ENCODE measurements around the gene DCUN1D2.
"Not testable (repeated sequence)": the region's sequence is repeated elsewhere in the genome, so short reads cannot be mapped to it uniquely, and the experiment has no call there.

DCUN1D2 gene

GRCh38 chr13:113528813-113529180, 38.3 kb upstream of the DCUN1D2 start:
- Mint-ChIP-seq H3K9me3 (no peaks in the 10 kb centered on the region), H3K36me3 (peaks cover 3% of the 10 kb centered on the region), H3K4me1 (no peaks in the 10 kb centered on the region), H3K4me3 (no peak overlapping the region), H3K27me3 (no peaks in the 10 kb centered on the region), H3K27ac (no peak overlapping the region)
- DNase-seq = no peak
- CTCF ChIA-PET = no interaction called here

DNA sequence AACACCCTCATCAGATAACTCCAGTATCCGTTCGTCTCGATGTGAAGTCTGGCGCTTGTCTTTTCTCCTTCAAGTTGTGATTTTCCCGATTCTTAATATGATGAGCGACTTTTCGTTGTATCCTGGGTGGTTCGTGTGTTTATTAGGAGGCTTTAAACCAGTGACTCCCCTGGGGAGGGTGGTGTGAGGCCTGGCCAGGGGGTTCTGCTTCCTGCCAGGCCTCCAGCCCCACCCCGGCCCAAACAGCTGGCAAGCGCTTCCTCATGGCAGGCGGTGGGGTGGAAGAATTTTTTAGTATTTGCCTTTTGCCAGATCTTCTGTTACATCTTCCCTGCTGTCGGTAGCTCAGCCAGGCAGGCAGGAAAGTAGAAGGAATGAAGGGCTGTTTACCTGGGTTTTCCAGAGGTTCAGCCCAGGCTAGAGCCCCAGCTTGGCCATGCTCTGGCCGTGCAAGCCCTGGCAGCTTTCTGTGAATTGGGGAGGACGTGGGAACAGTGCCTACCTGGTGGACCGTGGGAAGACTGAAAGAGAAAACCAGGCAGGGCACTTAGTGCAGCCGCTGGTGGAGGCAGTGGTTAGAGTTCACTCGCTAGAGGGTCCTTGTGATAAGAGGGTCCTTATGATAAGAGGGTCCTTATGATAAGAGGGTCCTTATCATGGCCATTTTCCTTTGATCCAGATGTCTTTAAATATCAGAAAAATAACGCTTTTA, 37.7 kb upstream of the DCUN1D2 start:
- DNase-seq = no peak
- Mint-ChIP-seq H3K4me3 (no peak overlapping the region), H3K36me3 (peaks cover 6% of the 10 kb centered on the region), H3K4me1 (no peaks in the 10 kb centered on the region), H3K27me3 (no peaks in the 10 kb centered on the region), H3K27ac (no peak overlapping the region), H3K9me3 (no peaks in the 10 kb centered on the region)
- CTCF ChIA-PET = no interaction called here

DNA sequence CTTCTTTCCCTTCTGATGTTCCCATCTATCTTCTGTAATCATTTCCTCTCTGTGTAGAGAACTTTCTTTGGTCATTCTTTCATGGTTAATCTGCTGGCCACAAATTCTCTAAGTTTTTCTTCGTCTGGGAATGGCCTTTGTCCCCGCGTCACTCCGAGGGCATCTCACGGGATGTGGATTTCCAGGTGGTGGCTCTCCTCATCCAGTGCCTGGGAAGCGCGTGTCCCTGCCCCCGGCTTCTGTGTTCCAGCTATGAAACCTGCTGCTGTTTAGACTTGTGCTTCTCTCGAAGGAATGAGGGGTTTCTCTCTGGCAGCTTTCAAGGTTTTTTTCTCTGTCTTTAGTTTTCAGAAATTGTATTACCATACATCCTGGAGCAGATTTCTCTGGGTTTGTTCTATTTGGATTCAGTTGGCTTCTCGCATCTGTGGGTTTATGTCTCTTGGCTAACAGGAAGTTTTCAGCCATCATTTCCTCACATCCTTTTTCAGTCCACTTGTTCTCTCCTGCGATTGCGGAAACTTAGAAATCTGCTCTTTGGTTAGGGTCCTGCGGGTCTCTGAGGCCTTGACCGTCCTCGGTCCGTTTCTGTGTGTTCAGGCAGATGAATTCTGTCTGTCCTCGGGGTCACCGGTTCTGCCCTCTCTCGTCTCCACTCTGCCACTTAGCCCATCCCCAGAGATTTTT, 36.9 kb upstream of the DCUN1D2 start:
- H3K36me3 Mint-ChIP-seq = peaks cover 7% of the 10 kb centered on the region

GRCh38 chr13:113526466-113527220, 36.1 kb upstream of the DCUN1D2 start:
- Mint-ChIP-seq H3K9me3 (no peaks in the 10 kb centered on the region), H3K27ac (no peak overlapping the region), H3K4me1 (no peaks in the 10 kb centered on the region), H3K36me3 (peaks cover 7% of the 10 kb centered on the region), H3K27me3 (no peaks in the 10 kb centered on the region), H3K4me3 (no peak overlapping the region)
- DNase-seq = no peak
- CTCF ChIA-PET = no interaction called here

More for the DNA sequence above, 36.9 kb upstream of the DCUN1D2 start:
- Mint-ChIP-seq H3K9me3 (no peaks in the 10 kb centered on the region), H3K4me1 (no peaks in the 10 kb centered on the region), H3K27me3 (no peaks in the 10 kb centered on the region), H3K27ac (no peak overlapping the region), H3K4me3 (no peak overlapping the region)
- CTCF ChIA-PET = no interaction called here
- no peak for DNase-seq

DNA sequence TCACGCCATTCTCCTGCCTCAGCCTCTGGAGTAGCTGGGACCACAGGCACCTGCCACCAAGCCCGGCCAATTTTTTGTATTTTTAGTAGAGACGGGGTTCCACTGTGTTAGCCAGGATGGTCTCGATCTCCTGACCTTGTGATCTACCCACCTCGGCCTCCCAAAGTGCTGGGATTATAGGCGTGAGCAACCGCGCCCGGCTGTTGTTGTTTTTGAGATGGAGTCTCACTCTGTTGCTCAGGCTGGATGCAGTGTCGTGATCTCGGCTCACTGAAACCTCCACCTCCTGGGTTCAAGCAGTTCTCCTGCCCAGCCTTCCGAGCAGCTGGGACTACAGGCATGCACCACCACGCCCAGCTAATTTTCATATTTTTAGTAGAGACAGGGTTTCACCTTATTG, 31.9 kb upstream of the DCUN1D2 start:
- CTCF ChIA-PET, H3K36me3 Mint-ChIP-seq, H3K4me3 Mint-ChIP-seq, H3K27me3 Mint-ChIP-seq, DNase-seq, H3K4me1 Mint-ChIP-seq, H3K9me3 Mint-ChIP-seq, H3K27ac Mint-ChIP-seq: not testable (repeated sequence)

DNA sequence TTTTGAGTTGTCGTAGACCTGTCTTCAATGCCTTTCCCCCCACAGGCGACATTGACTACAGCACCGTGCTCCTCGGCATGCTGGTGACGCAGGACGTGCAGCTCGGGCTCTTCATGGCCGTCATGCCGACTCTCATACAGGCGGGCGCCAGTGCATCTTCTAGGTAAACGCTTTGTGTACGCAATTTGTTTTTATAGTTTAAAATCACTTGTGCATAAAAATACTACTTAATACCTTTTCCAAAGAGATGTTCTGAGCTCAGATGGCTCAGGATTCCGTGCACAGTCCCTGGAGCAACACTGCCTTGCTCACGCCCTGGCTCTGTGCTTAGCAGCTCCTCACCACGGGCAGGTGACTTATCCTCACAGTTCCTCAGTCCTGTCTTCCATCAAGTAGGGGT, 30.1 kb upstream of the DCUN1D2 start:
- Mint-ChIP-seq H3K27ac (no peak overlapping the region), H3K9me3 (no peaks in the 10 kb centered on the region), H3K4me1 (no peaks in the 10 kb centered on the region), H3K36me3 (peaks cover 4% of the 10 kb centered on the region), H3K4me3 (no peak overlapping the region), H3K27me3 (no peaks in the 10 kb centered on the region)
- DNase-seq = no peak
- CTCF ChIA-PET = interaction anchor here (0.6 kb wide), 1 partner anchor 32 kb away, joined by 3 read pairs; no protein-coding TSS in a partner anchor

GRCh38 chr13:113519556-113519955, 29.0 kb upstream of the DCUN1D2 start:
- no peaks in the 10 kb centered on the region for H3K9me3 Mint-ChIP-seq
- H3K27ac Mint-ChIP-seq = no peak overlapping the region
- CTCF ChIA-PET = interaction anchor here (0.6 kb wide), 1 partner anchor 31 kb away, joined by 3 read pairs; no protein-coding TSS in a partner anchor

GRCh38 chr13:113518076-113518803, 27.7 kb upstream of the DCUN1D2 start:
- H3K4me3 Mint-ChIP-seq = no peak overlapping the region

More at GRCh38 chr13:113519556-113519955, 29.0 kb upstream of the DCUN1D2 start:
- Mint-ChIP-seq H3K36me3 (peaks cover 7% of the 10 kb centered on the region), H3K27me3 (no peaks in the 10 kb centered on the region), H3K4me3 (no peak overlapping the region), H3K4me1 (no peaks in the 10 kb centered on the region)
- no peak for DNase-seq

DNA sequence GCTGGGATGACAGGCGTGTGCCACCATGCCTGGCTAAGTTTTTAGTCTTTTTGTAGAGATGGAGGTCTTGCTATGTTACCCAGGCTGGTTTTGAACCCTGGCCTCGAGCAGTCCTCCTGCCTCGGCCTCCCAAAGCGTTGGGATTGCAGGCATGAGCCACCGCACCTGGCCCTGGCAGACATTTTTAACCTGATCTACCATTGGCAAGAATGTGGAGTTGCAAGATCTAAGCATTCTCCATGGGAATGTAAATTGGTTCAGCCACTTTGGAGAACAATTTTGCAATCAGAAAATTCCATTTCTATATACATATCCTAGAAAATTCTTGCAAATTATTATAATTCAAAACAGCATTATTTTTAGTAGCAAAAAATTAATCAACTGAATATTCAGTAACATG, 24.3 kb upstream of the DCUN1D2 start:
- no peak for DNase-seq
- H3K9me3 Mint-ChIP-seq = no peaks in the 10 kb centered on the region
- H3K4me3 Mint-ChIP-seq = no peak overlapping the region
- CTCF ChIA-PET = no interaction called here
- no peaks in the 10 kb centered on the region for H3K4me1 Mint-ChIP-seq
- H3K27ac Mint-ChIP-seq = no peak overlapping the region
- H3K36me3 Mint-ChIP-seq = peaks cover 16% of the 10 kb centered on the region
- no peaks in the 10 kb centered on the region for H3K27me3 Mint-ChIP-seq

More at GRCh38 chr13:113518076-113518803, 27.7 kb upstream of the DCUN1D2 start:
- H3K9me3 Mint-ChIP-seq = no peaks in the 10 kb centered on the region
- no peaks in the 10 kb centered on the region for H3K27me3 Mint-ChIP-seq
- DNase-seq = no peak
- H3K4me1 Mint-ChIP-seq = no peaks in the 10 kb centered on the region
- H3K27ac Mint-ChIP-seq = no peak overlapping the region
- CTCF ChIA-PET = no interaction called here
- H3K36me3 Mint-ChIP-seq = peaks cover 3% of the 10 kb centered on the region

DNA sequence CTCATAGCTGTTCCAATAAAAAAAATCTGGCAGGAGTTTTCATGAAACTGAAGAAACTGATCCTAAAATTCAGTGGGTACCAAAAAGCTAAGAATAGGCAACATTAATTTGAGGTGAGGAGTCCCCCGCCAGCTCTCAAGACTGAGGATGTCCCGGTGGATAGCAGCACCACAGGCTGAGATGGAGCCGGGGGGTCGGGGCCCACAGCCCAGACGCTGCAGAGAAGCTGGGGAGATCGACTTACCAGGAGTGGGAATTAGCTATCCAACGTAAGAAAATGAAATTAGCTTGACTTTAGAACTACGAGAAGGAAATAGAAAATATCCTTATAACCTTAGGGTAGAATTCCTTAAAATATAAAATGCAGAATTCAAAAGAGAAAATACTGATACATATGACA, 23.2 kb upstream of the DCUN1D2 start:
- CTCF ChIA-PET = no interaction called here

GRCh38 chr13:113511361-113511760, 20.9 kb upstream of the DCUN1D2 start:
- Mint-ChIP-seq H3K4me1 (no peaks in the 10 kb centered on the region), H3K36me3 (peaks cover 19% of the 10 kb centered on the region), H3K9me3 (no peaks in the 10 kb centered on the region), H3K4me3 (no peak overlapping the region), H3K27ac (no peak overlapping the region), H3K27me3 (no peaks in the 10 kb centered on the region)
- DNase-seq = no peak
- CTCF ChIA-PET = no interaction called here

More for the DNA sequence above, 23.2 kb upstream of the DCUN1D2 start:
- no peaks in the 10 kb centered on the region for H3K4me1 Mint-ChIP-seq
- H3K9me3 Mint-ChIP-seq = no peaks in the 10 kb centered on the region
- H3K27ac Mint-ChIP-seq = no peak overlapping the region
- no peak overlapping the region for H3K4me3 Mint-ChIP-seq
- DNase-seq = no peak
- H3K36me3 Mint-ChIP-seq = peaks cover 16% of the 10 kb centered on the region
- H3K27me3 Mint-ChIP-seq = no peaks in the 10 kb centered on the region

- H3K36me3 Mint-ChIP-seq = peaks cover 19% of the 10 kb centered on the region
- no peak overlapping the region for H3K4me3 Mint-ChIP-seq
- H3K27me3 Mint-ChIP-seq = no peaks in the 10 kb centered on the region
- H3K27ac Mint-ChIP-seq = no peak overlapping the region
- no peaks in the 10 kb centered on the region for H3K9me3 Mint-ChIP-seq
- CTCF ChIA-PET = no interaction called here
- H3K4me1 Mint-ChIP-seq = no peaks in the 10 kb centered on the region
- no peak for DNase-seq
Observed at GRCh38 chr13:113510871-113511270, 20.4 kb upstream of the DCUN1D2 start.

GRCh38 chr13:113509989-113510388, 19.5 kb upstream of the DCUN1D2 start:
- Mint-ChIP-seq H3K36me3 (peaks cover 23% of the 10 kb centered on the region), H3K27me3 (no peaks in the 10 kb centered on the region), H3K27ac (no peak overlapping the region), H3K9me3 (no peaks in the 10 kb centered on the region), H3K4me3 (no peak overlapping the region), H3K4me1 (no peaks in the 10 kb centered on the region)
- DNase-seq = no peak
- CTCF ChIA-PET = no interaction called here

- Mint-ChIP-seq H3K27ac (no peak overlapping the region), H3K27me3 (no peaks in the 10 kb centered on the region), H3K36me3 (peaks cover 29% of the 10 kb centered on the region), H3K4me3 (no peak overlapping the region), H3K9me3 (no peaks in the 10 kb centered on the region), H3K4me1 (no peaks in the 10 kb centered on the region)
- CTCF ChIA-PET = no interaction called here
- DNase-seq = no peak
Observed at GRCh38 chr13:113508521-113509254, 18.2 kb upstream of the DCUN1D2 start.

Measured in activated naive CD4-positive, alpha-beta T cell treated with anti-CD3 and anti-CD28 coated beads, Interleukin-2, amount 10 ng/mL, durations not matched to agents 7 days and 5 days (primary cell).